Astrocyte (in vitro differentiated cells and primary cell): ENCODE data around the gene TRERF1. TPM values are rescaled to one million over a fixed set of nuclear protein-coding genes. Genes with fewer than 3 reads are reported as not detected.

Source experiments
- total RNA-seq: library from RNA; stranded (reverse); gene quantifications from 2 replicates; pipeline ENCODE4 v1.2.1, GENCODE V29; 2021

TRERF1 gene
- total RNA-seq, 1 donor from 2014 or later: 8.6 TPM

Other genes starting within 250 kb of the TRERF1 start
- 32.1 and 32.5 TPM in 2 replicates for gene MRPS10, start 234.1 kb downstream of the TRERF1 start, total RNA-seq
- gene UBR2, start 112.1 kb upstream of the TRERF1 start, total RNA-seq: 22.2 and 23.3 TPM in 2 replicates